HEK293 (cell line): ENCODE results near the gene BCL2L1.
A peak's percentile ranks its signal among the peaks of the same experiment; 100 is the strongest.

ENCODE experiments used
- CTCF ChIA-PET: fragments of 350-600 bp; formaldehyde crosslinking; extraction: SDS; loops from one replicate; lab custom pipeline; 2021; ENCODE audit warnings: antibody characterized with exemption; lab: Yijun Ruan, JAX
- POLR2A ChIA-PET: fragments of 300-600 bp; formaldehyde crosslinking; extraction: SDS; loops from one replicate; lab custom pipeline; 2020; ENCODE audit warnings: antibody characterized with exemption, inconsistent platforms; lab: Yijun Ruan, JAX
- H3K27ac ChIP-seq: fragments of 200-500 bp; sonication (Bioruptor generic); 2 replicates; pipeline ENCODE4 v1.5.1; 2014; ENCODE audit warnings: low read depth, low read length, control low read depth, inconsistent platforms; ENCODE audit errors: extremely low read depth
- H3K36me3 ChIP-seq, 2 experiments: fragments of 200-500 bp in 1 of 2; sonication (Bioruptor generic) in 1 of 2; 1 replicate in 1 of 2; 2 replicates in 1 of 2; pipeline ENCODE4 v1.5.1; 2014 to 2017; ENCODE audit warnings: inconsistent platforms in 2 of 2, low read length in 2 of 2; ENCODE audit not compliant: control insufficient read depth in 2 of 2, insufficient read depth in 1 of 2
- H3K4me1 ChIP-seq: fragments of 200-500 bp; sonication (Bioruptor generic); 2 replicates; pipeline ENCODE4 v1.5.1; 2014; ENCODE audit warnings: mild to moderate bottlenecking, low read length, inconsistent platforms; ENCODE audit not compliant: control insufficient read depth, insufficient read depth
- H3K4me3 ChIP-seq: 2 replicates; pipeline ENCODE4 v1.5.1; 2011; ENCODE audit warnings: low read depth, mild to moderate bottlenecking, control low read depth, low read length, moderate library complexity
- H3K9me3 ChIP-seq: fragments of 200-500 bp; sonication (Bioruptor generic); 2 replicates; pipeline ENCODE4 v1.5.1; 2014; ENCODE audit warnings: low read depth, low read length, inconsistent platforms; ENCODE audit not compliant: control insufficient read depth, insufficient read depth
- BCL11B ChIP-seq: fragments of 450-650 bp; formaldehyde crosslinking; IDR thresholded peaks from 2 replicates; pipeline ENCODE4 v1.5.1; 2016; ENCODE audit warnings: low read depth, missing biosample characterization, missing genetic modification characterization
- FEZF1 ChIP-seq: fragments of 450-650 bp; formaldehyde crosslinking; IDR thresholded peaks from 2 replicates; pipeline ENCODE4 v1.5.1; 2016; ENCODE audit warnings: missing biosample characterization, missing genetic modification characterization
- HOXD13 ChIP-seq: sonication (generic); formaldehyde crosslinking; IDR thresholded peaks from 2 replicates; pipeline ENCODE4 v1.8.0; 2022; ENCODE audit warnings: missing genetic modification reagents, borderline replicate concordance
- SCRT2 ChIP-seq: fragments of 450-650 bp; formaldehyde crosslinking; IDR thresholded peaks from 2 replicates; pipeline ENCODE4 v1.5.1; 2016; ENCODE audit warnings: missing biosample characterization, missing genetic modification characterization
- YY1 ChIP-seq: fragments of 450-650 bp; formaldehyde crosslinking; IDR thresholded peaks from 2 replicates; pipeline ENCODE4 v1.5.1; 2018; ENCODE audit warnings: missing biosample characterization, missing genetic modification characterization
- ZBTB21 ChIP-seq: fragments of 450-650 bp; formaldehyde crosslinking; IDR thresholded peaks from 2 replicates; pipeline ENCODE4 v1.5.1; 2017; ENCODE audit warnings: missing biosample characterization, missing genetic modification characterization
- ZFP41 ChIP-seq: fragments of 450-650 bp; formaldehyde crosslinking; IDR thresholded peaks from 2 replicates; pipeline ENCODE4 v1.5.1; 2016; ENCODE audit warnings: missing biosample characterization, missing genetic modification characterization, borderline replicate concordance
- ZNF24 ChIP-seq: fragments of 450-650 bp; formaldehyde crosslinking; IDR thresholded peaks from 2 replicates; pipeline ENCODE4 v1.5.1; 2016; ENCODE audit warnings: missing biosample characterization, missing genetic modification characterization
- ZNF292 ChIP-seq: fragments of 450-650 bp; formaldehyde crosslinking; IDR thresholded peaks from 2 replicates; pipeline ENCODE4 v1.5.1; 2016; ENCODE audit warnings: low read depth, missing biosample characterization, missing genetic modification characterization, borderline replicate concordance
- ZNF302 ChIP-seq: fragments of 450-650 bp; formaldehyde crosslinking; IDR thresholded peaks from 2 replicates; pipeline ENCODE4 v1.5.1; 2016; ENCODE audit warnings: missing biosample characterization, missing genetic modification characterization, low read depth
- ZNF324 ChIP-seq: fragments of 450-650 bp; formaldehyde crosslinking; IDR thresholded peaks from 2 replicates; pipeline ENCODE4 v1.5.1; 2016; ENCODE audit warnings: missing biosample characterization, missing genetic modification characterization
- ZNF404 ChIP-seq: fragments of 450-650 bp; formaldehyde crosslinking; IDR thresholded peaks from 2 replicates; pipeline ENCODE4 v1.5.1; 2017; ENCODE audit warnings: missing biosample characterization, missing genetic modification characterization
- ZNF558 ChIP-seq: fragments of 450-650 bp; formaldehyde crosslinking; IDR thresholded peaks from 2 replicates; pipeline ENCODE4 v1.5.1; 2016; ENCODE audit warnings: missing biosample characterization, missing genetic modification characterization
- ZNF600 ChIP-seq: fragments of 450-650 bp; formaldehyde crosslinking; IDR thresholded peaks from 2 replicates; pipeline ENCODE4 v1.5.1; 2016; ENCODE audit warnings: missing biosample characterization, missing genetic modification characterization
- ZNF621 ChIP-seq: fragments of 450-650 bp; formaldehyde crosslinking; IDR thresholded peaks from 2 replicates; pipeline ENCODE4 v1.5.1; 2017; ENCODE audit warnings: missing biosample characterization, missing genetic modification characterization
- ZNF670 ChIP-seq: fragments of 450-650 bp; formaldehyde crosslinking; IDR thresholded peaks from 2 replicates; pipeline ENCODE4 v1.5.1; 2016; ENCODE audit warnings: missing biosample characterization, missing genetic modification characterization, low read depth
- ZNF692 ChIP-seq: fragments of 450-650 bp; formaldehyde crosslinking; IDR thresholded peaks from 2 replicates; pipeline ENCODE4 v1.5.1; 2016; ENCODE audit warnings: missing biosample characterization, missing genetic modification characterization
- TF ChIP-seq, protein P1 (sequence below): fragments of 450-650 bp; IDR thresholded peaks from 2 replicates; pipeline ENCODE4 v1.5.1; 2018; ENCODE audit warnings: missing biosample characterization, mild to moderate bottlenecking, missing genetic modification characterization
- TF ChIP-seq, protein P2 (sequence below): fragments of 450-650 bp; formaldehyde crosslinking; IDR thresholded peaks from 2 replicates; pipeline ENCODE4 v1.5.1; 2016; ENCODE audit warnings: missing biosample characterization, missing genetic modification characterization
- TF ChIP-seq, protein P3 (sequence below): fragments of 450-650 bp; formaldehyde crosslinking; IDR thresholded peaks from 2 replicates; pipeline ENCODE4 v1.5.1; 2016; ENCODE audit warnings: missing biosample characterization, missing genetic modification characterization
- TF ChIP-seq, protein P4 (sequence below): fragments of 450-650 bp; formaldehyde crosslinking; IDR thresholded peaks from 2 replicates; pipeline ENCODE4 v1.5.1; 2017; ENCODE audit warnings: missing biosample characterization, missing genetic modification characterization
- TF ChIP-seq, protein P5 (sequence below): fragments of 450-650 bp; formaldehyde crosslinking; optimal IDR thresholded peaks from 2 replicates; pipeline ENCODE3; 2016; ENCODE audit warnings: missing biosample characterization, mild to moderate bottlenecking, missing genetic modification characterization

The BCL2L1 gene

DNA sequence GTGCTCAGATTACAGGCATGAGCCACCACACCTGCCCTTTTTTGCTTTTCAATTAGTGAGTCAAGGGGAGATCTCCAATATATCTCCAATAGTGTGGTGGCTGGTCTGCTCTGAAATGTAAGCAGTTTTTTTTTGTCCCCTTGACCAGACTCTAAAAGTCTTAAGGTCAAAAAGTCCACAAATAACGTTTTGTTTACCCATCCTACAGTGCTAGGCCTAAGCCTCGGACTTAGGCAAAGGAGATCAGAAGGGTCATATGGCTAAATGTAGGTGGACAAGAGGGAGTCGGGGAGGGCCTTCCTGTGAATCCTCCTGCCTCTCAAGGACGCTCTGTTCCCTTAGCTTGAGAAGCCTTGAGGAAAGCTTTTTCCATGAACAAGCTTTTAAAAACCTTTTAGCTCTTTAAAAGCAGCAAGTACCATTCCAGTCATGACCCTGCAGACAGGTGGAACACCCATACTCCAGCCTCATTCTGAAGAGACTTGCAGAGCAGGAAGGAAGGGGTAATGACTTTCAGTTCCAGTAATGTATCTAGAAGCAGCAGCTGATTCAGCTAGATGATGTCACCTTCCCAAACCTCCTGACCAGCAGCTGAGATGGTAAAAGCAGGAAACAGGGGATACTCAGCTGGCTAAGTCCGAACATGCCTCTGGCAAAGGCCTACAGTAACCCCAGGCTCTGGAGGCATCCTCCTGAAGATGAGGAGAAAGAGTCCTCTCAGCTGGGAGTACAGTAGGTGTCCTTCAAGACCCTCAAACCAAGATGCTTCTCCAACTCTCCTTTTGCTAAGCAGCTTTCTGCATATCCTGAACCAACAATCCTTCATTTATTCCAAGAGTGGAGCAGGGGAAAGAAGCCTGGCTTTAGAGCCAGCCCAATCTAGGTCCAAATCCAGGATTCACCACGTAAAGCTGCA is 23.6 kb downstream of the BCL2L1 start (continued):
- TF ChIP-seq, protein P1, sequence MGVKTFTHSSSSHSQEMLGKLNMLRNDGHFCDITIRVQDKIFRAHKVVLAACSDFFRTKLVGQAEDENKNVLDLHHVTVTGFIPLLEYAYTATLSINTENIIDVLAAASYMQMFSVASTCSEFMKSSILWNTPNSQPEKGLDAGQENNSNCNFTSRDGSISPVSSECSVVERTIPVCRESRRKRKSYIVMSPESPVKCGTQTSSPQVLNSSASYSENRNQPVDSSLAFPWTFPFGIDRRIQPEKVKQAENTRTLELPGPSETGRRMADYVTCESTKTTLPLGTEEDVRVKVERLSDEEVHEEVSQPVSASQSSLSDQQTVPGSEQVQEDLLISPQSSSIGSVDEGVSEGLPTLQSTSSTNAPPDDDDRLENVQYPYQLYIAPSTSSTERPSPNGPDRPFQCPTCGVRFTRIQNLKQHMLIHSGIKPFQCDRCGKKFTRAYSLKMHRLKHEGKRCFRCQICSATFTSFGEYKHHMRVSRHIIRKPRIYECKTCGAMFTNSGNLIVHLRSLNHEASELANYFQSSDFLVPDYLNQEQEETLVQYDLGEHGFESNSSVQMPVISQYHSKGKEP (tag by site-specific recombination): no peak
- TF ChIP-seq ZNF600 (tag by site-specific recombination): peak; percentile 94
- TF ChIP-seq ZNF558 (tag by site-specific recombination): peak; percentile 91
- TF ChIP-seq, protein P2, sequence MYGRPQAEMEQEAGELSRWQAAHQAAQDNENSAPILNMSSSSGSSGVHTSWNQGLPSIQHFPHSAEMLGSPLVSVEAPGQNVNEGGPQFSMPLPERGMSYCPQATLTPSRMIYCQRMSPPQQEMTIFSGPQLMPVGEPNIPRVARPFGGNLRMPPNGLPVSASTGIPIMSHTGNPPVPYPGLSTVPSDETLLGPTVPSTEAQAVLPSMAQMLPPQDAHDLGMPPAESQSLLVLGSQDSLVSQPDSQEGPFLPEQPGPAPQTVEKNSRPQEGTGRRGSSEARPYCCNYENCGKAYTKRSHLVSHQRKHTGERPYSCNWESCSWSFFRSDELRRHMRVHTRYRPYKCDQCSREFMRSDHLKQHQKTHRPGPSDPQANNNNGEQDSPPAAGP (tag by site-specific recombination): no peak
- no peak for TF ChIP-seq HOXD13 (CRISPR knock-in tag)
- peak; percentile 85 for TF ChIP-seq SCRT2 (tag by site-specific recombination)
- TF ChIP-seq, protein P3, sequence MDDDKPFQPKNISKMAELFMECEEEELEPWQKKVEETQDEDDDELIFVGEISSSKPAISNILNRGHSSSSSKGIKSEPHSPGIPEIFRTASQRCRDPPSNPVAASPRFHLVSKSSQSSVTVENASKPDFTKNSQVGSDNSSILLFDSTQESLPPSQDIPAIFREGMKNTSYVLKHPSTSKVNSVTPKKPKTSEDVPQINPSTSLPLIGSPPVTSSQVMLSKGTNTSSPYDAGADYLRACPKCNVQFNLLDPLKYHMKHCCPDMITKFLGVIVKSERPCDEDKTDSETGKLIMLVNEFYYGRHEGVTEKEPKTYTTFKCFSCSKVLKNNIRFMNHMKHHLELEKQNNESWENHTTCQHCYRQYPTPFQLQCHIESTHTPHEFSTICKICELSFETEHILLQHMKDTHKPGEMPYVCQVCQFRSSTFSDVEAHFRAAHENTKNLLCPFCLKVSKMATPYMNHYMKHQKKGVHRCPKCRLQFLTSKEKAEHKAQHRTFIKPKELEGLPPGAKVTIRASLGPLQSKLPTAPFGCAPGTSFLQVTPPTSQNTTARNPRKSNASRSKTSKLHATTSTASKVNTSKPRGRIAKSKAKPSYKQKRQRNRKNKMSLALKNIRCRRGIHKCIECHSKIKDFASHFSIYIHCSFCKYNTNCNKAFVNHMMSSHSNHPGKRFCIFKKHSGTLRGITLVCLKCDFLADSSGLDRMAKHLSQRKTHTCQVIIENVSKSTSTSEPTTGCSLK: no peak
- no peak for TF ChIP-seq ZNF621 (tag by site-specific recombination)
- TF ChIP-seq BCL11B (tag by site-specific recombination): no peak
- no peak for TF ChIP-seq ZNF670 (tag by site-specific recombination)
- TF ChIP-seq YY1 (tag by site-specific recombination): no peak
- TF ChIP-seq ZBTB21 (tag by site-specific recombination): no peak
- no peak for TF ChIP-seq ZFP41 (tag by site-specific recombination)
- TF ChIP-seq, protein P4, sequence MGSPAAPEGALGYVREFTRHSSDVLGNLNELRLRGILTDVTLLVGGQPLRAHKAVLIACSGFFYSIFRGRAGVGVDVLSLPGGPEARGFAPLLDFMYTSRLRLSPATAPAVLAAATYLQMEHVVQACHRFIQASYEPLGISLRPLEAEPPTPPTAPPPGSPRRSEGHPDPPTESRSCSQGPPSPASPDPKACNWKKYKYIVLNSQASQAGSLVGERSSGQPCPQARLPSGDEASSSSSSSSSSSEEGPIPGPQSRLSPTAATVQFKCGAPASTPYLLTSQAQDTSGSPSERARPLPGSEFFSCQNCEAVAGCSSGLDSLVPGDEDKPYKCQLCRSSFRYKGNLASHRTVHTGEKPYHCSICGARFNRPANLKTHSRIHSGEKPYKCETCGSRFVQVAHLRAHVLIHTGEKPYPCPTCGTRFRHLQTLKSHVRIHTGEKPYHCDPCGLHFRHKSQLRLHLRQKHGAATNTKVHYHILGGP: no peak
- 0 out of 2 replicates have a peak, but pooled peaks have one; percentile 46 for TF ChIP-seq ZNF692 (tag by site-specific recombination)
- TF ChIP-seq ZNF324 (tag by site-specific recombination): no peak
- TF ChIP-seq, all 188 proteins: peak for 15

- ChIA-PET CTCF (interaction anchor here (0.5 to 6.2 kb wide), 5 partner anchors 9 to 85 kb away, joined by 3 to 40 read pairs (median 5); partner anchors contain the start of gene BCL2L1), POLR2A (interaction anchor here (1.4 to 1.5 kb wide), 2 partner anchors 13 to 36 kb away, joined by 3 to 6 read pairs; no protein-coding TSS in a partner anchor)
- Histone ChIP-seq H3K9me3 (no peaks in the 10 kb centered on the region), H3K27ac (no peak overlapping the region), H3K4me1 (peaks cover 7% of the 10 kb centered on the region; the same call in 1 of the 2 replicates), H3K4me3 (no peak overlapping the region), H3K36me3 (no peaks in the 10 kb centered on the region; a peak in 1 of 3 replicates)
- no peak for TF ChIP-seq ZNF24
- no peak for TF ChIP-seq ZNF302 (tag by site-specific recombination)
- TF ChIP-seq FEZF1 (tag by site-specific recombination): no peak
- no peak for TF ChIP-seq ZNF292
- TF ChIP-seq, protein P5, sequence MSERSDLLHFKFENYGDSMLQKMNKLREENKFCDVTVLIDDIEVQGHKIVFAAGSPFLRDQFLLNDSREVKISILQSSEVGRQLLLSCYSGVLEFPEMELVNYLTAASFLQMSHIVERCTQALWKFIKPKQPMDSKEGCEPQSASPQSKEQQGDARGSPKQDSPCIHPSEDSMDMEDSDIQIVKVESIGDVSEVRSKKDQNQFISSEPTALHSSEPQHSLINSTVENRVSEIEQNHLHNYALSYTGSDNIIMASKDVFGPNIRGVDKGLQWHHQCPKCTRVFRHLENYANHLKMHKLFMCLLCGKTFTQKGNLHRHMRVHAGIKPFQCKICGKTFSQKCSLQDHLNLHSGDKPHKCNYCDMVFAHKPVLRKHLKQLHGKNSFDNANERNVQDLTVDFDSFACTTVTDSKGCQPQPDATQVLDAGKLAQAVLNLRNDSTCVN (tag by site-specific recombination): no peak
- TF ChIP-seq ZNF404 (tag by site-specific recombination): no peak
- TF ChIP-seq, all 188 proteins: peak for 0
These were observed 24.3 kb downstream of the BCL2L1 start for GRCh38 chr20:31698243-31698802.
